Loucy (cell line): Measurements from ENCODE around the gene TTLL5.

ENCODE experiments used
- H2AFZ ChIP-seq: fragments of 200-600 bp; sonication (generic); 2 replicates; pipeline ENCODE4 v1.6.0; 2016; ENCODE audit warnings: antibody characterized with exemption, mild to moderate bottlenecking, low read length, moderate library complexity
- H3F3A ChIP-seq: fragments of 200-600 bp; 2 replicates; pipeline ENCODE4 v1.6.0; 2016; ENCODE audit warnings: antibody characterized with exemption, low read depth, mild to moderate bottlenecking
- H3K27me3 ChIP-seq: fragments of 200-600 bp; sonication (generic); 2 replicates; pipeline ENCODE4 v1.6.1; 2014; ENCODE audit warnings: low read length, mild to moderate bottlenecking; ENCODE audit not compliant: insufficient read depth, poor library complexity, severe bottlenecking
- H3K36me3 ChIP-seq: fragments of 200-600 bp; sonication (generic); 2 replicates; pipeline ENCODE4 v1.6.1; 2016; ENCODE audit warnings: low read length; ENCODE audit not compliant: insufficient read depth
- H3K4me1 ChIP-seq: fragments of 200-600 bp; sonication (generic); 2 replicates; pipeline ENCODE4 v1.5.1; 2014; ENCODE audit warnings: low read length, mild to moderate bottlenecking; ENCODE audit not compliant: insufficient read depth, poor library complexity, severe bottlenecking
- H3K4me2 ChIP-seq: fragments of 200-600 bp; sonication (generic); 2 replicates; pipeline ENCODE4 v1.6.0; 2014; ENCODE audit warnings: antibody characterized with exemption, low read length, low read depth, mild to moderate bottlenecking; ENCODE audit not compliant: poor library complexity, severe bottlenecking
- H3K4me3 ChIP-seq: fragments of 200-600 bp; sonication (generic); 2 replicates; pipeline ENCODE4 v1.5.1; 2014; ENCODE audit warnings: low read length, mild to moderate bottlenecking, mixed read lengths; ENCODE audit not compliant: poor library complexity, severe bottlenecking
- H3K79me2 ChIP-seq: fragments of 200-600 bp; sonication (generic); 2 replicates; pipeline ENCODE4 v1.6.1; 2014; ENCODE audit warnings: low read length; ENCODE audit not compliant: insufficient read depth
- H3K9ac ChIP-seq: fragments of 200-600 bp; sonication (generic); 2 replicates; pipeline ENCODE4 v1.6.0; 2014; ENCODE audit warnings: mild to moderate bottlenecking, low read depth, low read length, moderate library complexity; ENCODE audit not compliant: poor library complexity, severe bottlenecking
- H3K9me2 ChIP-seq: fragments of 200-600 bp; sonication (generic); replicated peaks from 2 replicates; pipeline ENCODE4 v1.6.1; 2016; ENCODE audit warnings: low read depth, low read length, mixed read lengths
- H3K9me3 ChIP-seq: fragments of 200-600 bp; sonication (generic); 2 replicates; pipeline ENCODE4 v1.6.1; 2014; ENCODE audit warnings: mild to moderate bottlenecking, antibody characterized with exemption, low read length, low read depth; ENCODE audit not compliant: insufficient read depth
- H4K20me1 ChIP-seq: fragments of 200-600 bp; sonication (generic); 2 replicates; pipeline ENCODE4 v1.6.0; 2014; ENCODE audit warnings: antibody characterized with exemption, low read length, mild to moderate bottlenecking; ENCODE audit not compliant: insufficient read depth, poor library complexity, severe bottlenecking
- CTCF ChIP-seq: fragments of 200-600 bp; sonication (generic); conservative IDR thresholded peaks from 2 replicates; pipeline ENCODE4 v1.5.1; 2014; ENCODE audit warnings: mild to moderate bottlenecking, antibody characterized with exemption, low read length
- EZH2phosphoT487 ChIP-seq: fragments of 200-600 bp; IDR thresholded peaks from 2 replicates; pipeline ENCODE4 v1.6.1; 2018; ENCODE audit warnings: antibody characterized with exemption, mild to moderate bottlenecking, moderate library complexity, borderline replicate concordance

Gene TTLL5

GRCh38 chr14:75959031-75959430 is 298.0 kb downstream of the TTLL5 start:
- peaks cover 3% of the 10 kb centered on the region; the same call in 1 of the 2 replicates for H3K36me3 ChIP-seq
- H3K79me2 ChIP-seq: no peaks in the 10 kb centered on the region
- no peaks in the 10 kb centered on the region for H3K9me2 ChIP-seq
- H4K20me1 ChIP-seq: no peaks in the 10 kb centered on the region
- no peak overlapping the region for H3K4me3 ChIP-seq
- no peaks in the 10 kb centered on the region for H3F3A ChIP-seq
- TF ChIP-seq EZH2phosphoT487 (no peak), CTCF (no peak)
- H3K9ac ChIP-seq: no peak overlapping the region
- H3K27me3 ChIP-seq: no peaks in the 10 kb centered on the region
- H3K9me3 ChIP-seq: no peaks in the 10 kb centered on the region
- no peak overlapping the region for H2AFZ ChIP-seq
- no peaks in the 10 kb centered on the region for H3K4me1 ChIP-seq
- no peak overlapping the region for H3K4me2 ChIP-seq

DNA sequence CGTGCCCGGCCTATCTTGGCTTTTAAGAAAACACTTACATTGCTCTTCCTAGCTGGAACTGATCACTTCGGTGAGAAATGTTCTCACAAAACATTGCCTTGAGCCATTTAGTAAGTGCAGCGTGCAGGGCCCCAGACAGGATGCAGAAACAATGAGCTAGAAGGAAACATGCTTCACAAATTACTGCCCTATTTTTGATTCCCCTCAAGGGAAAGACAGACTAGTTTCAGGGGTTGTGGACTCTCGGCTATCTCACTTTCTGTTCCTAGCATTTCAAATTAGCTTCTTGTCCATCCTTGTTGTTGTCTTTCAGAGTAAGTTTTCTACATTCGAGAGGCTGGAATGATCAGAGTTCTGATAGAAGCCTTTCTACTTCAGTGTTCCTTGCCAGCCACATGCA is 299.2 kb downstream of the TTLL5 start:
- Histone ChIP-seq H3K9ac (no peak overlapping the region), H3K4me2 (no peak overlapping the region)

GRCh38 chr14:75961662-75962061 is 300.6 kb downstream of the TTLL5 start:
- H3K9me3 ChIP-seq: no peaks in the 10 kb centered on the region
- no peak overlapping the region for H2AFZ ChIP-seq
- H3K79me2 ChIP-seq: no peaks in the 10 kb centered on the region
- no peaks in the 10 kb centered on the region for H3K4me1 ChIP-seq
- H3K27me3 ChIP-seq: no peaks in the 10 kb centered on the region
- no peaks in the 10 kb centered on the region for H4K20me1 ChIP-seq
- H3K9me2 ChIP-seq: no peaks in the 10 kb centered on the region
- TF ChIP-seq EZH2phosphoT487: no peak
- no peak for TF ChIP-seq CTCF
- H3K4me3 ChIP-seq: no peak overlapping the region
- no peak overlapping the region for H3K4me2 ChIP-seq
- no peaks in the 10 kb centered on the region for H3F3A ChIP-seq
- H3K36me3 ChIP-seq: no peaks in the 10 kb centered on the region
- H3K9ac ChIP-seq: no peak overlapping the region

More for the DNA sequence above, 299.2 kb downstream of the TTLL5 start:
- H3K4me1 ChIP-seq: no peaks in the 10 kb centered on the region
- H3K36me3 ChIP-seq: no peaks in the 10 kb centered on the region
- H3K9me3 ChIP-seq: no peaks in the 10 kb centered on the region
- H3F3A ChIP-seq: no peaks in the 10 kb centered on the region
- TF ChIP-seq CTCF (no peak), EZH2phosphoT487 (no peak)
- no peaks in the 10 kb centered on the region for H4K20me1 ChIP-seq
- H3K79me2 ChIP-seq: no peaks in the 10 kb centered on the region
- H3K4me3 ChIP-seq: no peak overlapping the region
- H3K27me3 ChIP-seq: no peaks in the 10 kb centered on the region
- H2AFZ ChIP-seq: no peak overlapping the region
- H3K9me2 ChIP-seq: no peaks in the 10 kb centered on the region
